NOMO-1 treated with DMSO at 0.1 percent for 48 hours (cell line): ENCODE measurements around the gene CCDC7.
"Not testable (repeated sequence)": the region's sequence is repeated elsewhere in the genome, so short reads cannot be mapped to it uniquely, and the experiment has no call there.

Experiments used
- DNase-seq: peaks from one replicate; lab custom pipeline; 2025; ENCODE audit not compliant: unreplicated experiment; lab: John Stamatoyannopoulos, UW

CCDC7 gene

DNA sequence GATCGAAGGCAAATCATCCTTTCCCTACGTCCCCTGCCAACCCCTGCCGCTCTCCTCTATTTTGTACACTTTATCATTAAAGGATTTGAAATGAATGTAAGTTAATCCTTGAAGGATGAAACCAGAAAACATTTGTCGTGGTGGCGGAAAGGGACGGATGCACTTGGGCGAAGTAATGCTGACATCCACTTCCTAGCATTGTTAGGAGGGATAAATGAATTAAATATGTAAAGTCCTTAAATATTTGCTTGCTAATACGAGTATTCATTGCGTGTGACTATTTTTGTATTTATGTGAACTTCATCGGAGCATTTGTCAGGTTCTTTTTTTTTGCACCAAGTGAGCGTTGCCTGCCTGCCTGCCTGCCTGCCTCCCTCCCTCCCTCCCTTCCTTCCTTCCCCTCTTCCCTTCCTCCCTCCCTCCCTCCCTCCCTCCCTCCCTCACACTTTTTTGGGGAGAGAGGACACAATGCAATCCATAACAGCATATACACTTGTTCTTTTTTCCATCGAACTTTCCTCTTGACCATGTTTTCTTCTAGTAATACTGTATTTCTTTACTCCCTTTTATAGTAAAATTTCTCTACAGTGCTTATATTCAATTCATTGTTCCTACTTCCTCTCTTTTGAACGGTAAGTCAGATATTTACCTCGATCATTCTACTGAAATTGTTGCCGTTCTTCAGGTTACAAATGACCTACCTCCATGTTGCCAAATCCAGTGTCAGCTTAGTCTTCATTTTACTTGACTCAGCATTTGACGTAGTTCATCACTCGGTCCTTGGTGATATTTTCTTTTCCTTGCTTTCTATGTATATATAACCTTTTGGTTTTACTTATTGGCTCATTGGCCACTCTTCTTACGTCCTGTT lies 831 bp downstream of the CCDC7 start:
- DNase-seq = peak; percentile 34

DNA sequence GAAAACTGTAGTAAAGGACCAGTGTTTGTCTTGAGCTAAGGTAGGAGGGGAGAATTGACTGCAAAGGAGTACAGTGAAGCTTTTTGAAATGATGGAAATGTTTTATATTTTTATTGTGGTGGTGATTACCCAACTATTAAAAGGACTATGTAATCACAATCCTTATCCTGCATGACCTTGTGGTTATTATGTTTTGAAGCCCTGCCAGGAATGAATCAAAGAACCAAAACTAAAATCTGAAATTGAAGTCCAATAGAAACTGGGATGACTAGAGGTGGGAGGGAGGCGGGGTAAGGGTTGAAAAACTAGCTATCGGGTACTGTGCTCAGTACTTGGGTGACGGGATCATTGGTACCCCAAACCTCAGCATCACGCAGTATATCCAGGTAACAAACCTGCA lies 8.2 kb downstream of the CCDC7 start:
- no peak for DNase-seq

DNA sequence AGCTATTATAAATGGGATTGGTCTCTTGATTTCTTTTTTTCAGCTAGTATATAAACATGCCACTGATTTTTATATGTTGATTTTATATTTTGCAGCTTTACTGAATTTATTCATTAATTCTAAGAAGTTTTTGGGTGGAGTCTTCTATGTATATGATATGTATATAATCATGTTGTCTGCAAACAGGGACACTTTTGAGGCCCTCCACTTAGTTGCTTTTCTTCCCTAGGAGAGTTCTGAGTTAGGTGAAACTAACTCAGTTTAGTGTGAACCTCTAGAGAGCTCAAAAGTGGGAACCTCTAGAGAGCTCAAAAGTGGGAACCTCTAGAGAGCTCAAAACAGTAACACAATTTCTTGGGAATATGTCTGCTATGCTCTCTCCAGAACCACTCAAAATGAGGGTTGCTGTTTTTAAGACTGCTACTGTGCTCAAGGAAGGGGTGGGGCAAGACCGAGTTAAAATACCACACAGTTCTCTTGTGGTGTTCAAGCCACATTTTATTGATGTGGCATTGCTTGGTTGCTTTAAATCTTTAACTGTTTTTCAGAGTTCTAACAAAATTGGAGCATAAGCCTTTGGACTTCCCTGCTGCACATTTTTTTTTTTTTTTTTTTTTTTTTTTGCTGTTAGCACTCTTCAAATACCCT lies 13.2 kb downstream of the CCDC7 start:
- no peak for DNase-seq

DNA sequence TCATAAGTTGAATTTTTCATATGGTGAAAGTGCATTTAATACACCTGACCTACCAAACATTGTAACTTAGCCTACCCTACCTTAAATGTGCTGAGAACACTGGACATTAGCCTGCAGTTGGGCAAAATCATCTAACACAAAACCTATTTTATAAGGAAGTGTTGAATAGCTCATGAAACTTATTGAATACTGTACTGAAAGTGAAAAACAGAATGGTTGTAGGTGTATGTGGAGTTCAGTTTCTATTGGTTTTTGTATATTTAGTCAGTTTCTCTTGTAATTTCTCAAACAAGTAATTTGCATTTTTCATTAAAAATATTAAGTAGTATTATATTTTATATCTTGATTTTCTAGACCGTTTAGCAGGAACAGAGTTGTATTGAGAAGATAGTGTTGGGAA lies 15.3 kb downstream of the CCDC7 start:
- no peak for DNase-seq

DNA sequence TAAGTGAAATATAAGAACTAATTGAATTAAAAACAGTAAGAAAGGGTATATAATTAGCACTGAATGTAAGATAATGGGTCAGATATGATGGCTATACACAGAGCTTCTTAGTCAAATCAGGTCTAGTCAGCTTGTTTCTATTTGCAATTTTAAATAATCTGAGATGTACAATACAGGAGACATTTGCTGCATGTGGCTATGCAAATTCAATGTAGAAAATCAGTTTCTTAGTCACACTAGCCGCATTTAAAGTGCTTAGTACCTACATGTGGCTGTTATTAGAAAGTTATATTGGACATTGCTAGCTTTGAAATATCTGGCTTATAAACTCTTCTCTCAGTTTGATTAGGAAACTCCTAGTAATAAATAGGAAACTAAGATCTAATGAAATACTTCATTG lies 25.3 kb downstream of the CCDC7 start:
- no peak for DNase-seq

DNA sequence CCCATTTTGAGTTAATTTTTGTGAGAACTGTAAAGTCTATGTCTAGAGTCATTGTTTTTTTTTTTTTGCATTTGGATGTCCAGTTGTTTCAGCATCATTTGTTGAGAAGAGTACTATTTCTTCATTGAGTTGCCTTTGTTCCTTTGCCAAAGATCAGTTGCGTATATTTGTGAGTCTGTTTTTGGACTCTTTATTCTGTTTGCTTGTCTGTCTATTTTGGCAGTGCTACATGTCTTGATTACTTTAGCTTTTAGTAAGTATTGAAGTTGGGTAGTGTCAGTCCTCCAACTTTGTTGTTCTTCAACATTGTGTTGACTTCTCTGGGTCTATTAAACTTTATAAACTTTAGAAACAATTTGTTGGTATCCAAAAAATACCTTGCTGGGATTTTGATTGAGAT lies 31.6 kb downstream of the CCDC7 start:
- no peak for DNase-seq

DNA sequence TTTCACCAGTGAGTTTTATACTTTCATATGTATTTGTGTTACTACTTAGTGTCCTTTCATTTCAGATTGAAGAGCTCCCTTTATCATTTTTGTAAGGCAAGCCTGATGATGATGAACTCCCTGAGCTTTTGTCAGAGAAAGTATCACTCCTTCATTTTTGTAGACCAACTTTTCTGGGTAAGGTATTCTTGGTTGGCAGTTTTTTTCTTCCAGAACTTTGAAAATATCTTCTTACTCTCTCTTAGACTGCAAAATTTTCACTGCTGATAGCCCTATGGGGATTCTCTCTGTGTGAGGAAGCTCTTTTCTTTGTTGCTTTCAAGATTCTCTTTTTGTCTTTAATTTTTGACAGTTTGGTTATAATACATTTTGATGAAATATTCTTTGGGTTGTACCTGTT lies 35.7 kb downstream of the CCDC7 start:
- DNase-seq = no peak

DNA sequence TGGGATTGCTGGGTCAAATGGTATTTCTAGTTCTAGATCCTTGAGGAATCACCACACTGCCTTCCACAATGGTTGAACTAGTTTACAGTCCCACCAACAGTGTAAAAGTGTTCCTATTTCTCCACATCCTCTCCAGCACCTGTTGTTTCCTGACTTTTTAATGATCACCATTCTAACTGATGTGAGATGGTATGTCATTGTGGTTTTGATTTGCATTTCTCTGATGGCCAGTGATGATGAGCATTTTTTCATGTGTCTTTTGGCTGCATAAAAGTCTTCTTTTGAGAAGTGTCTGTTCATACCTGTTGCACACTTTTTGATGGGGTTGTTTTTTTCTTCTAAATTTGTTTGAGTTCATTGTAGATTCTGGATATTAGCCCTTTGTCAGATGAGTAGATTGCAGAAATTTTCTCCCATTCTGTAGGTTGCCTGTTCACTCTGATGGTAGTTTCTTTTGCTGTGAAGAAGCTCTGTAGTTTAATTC lies 37.1 kb downstream of the CCDC7 start:
- not testable (repeated sequence) for DNase-seq

DNA sequence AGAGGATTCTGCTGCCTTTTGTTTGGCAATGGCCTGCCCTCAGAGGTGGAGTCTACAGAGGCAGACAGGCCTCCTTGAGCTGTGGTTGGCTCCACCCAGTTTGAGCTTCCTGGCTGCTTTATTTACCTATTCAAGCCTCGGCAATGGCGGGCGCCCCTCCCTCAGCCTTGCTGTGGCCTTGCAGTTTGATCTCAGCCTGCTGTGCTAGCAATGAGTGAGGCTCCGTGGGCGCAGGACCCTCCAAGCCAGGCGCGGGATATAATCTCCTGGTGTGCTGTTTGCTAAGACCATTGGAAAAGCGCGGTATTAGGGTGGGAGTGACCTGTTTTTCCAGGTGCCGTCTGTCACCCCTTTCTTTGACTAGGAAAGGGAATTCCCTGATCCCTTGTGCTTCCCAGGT lies 42.1 kb downstream of the CCDC7 start:
- DNase-seq = not testable (repeated sequence)

DNA sequence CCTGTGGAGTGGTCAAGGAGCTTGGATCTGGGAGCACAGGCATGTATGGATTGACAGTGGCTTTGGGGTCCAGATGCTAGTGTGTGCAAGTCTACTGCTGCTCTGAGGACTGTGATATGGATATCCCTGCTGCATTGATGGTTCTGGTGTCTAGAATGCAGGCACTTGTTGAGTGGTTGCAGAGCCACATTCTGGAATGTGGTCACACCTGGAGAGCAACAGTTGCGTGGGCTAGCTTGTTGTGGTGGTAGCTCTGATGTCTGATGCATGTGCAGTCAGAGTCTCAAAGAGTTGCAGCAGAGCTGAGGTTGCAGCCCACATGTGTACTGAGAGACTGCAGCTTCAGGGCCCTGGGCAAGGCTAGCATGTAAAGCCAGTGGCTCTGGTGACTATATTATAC lies 43.2 kb downstream of the CCDC7 start:
- no peak for DNase-seq

DNA sequence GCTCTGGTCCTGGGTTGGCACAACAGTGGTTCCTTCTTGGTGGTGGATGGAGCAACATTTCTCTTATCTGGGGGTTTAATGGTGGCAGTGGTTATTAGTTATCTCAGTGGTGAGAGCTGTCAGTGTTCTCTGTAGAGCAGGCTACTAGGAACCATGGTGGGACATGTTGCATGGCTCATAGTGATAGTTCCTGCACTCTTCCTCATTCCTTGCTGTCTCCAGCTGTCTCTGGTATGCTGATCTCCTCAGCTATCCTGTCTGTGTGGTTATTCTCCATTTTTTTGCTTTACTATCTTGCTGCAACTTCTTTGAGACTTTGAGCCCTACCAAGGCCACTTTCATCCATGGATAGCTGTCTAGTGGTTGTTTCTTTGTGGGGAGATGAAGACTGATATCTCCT lies 44.0 kb downstream of the CCDC7 start:
- DNase-seq = no peak

DNA sequence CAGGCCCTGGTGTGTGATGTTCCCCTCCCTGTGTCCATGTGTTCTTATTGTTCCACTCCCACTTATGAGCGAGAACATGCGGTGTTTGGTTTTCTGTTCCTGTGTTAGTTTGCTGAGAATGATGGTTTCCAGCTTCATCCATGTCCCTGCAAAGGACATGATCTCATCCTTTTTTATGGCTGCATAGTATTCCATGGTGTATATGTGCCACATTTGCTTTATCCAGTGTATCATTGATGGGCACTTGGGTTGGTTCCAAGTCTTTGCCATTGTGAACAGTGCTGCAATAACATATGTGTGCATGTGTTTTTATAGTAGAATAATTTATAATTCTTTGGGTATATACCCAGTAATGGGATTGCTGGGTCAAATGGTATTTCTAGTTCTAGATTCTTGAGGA lies 48.6 kb downstream of the CCDC7 start:
- DNase-seq = not testable (repeated sequence)

DNA sequence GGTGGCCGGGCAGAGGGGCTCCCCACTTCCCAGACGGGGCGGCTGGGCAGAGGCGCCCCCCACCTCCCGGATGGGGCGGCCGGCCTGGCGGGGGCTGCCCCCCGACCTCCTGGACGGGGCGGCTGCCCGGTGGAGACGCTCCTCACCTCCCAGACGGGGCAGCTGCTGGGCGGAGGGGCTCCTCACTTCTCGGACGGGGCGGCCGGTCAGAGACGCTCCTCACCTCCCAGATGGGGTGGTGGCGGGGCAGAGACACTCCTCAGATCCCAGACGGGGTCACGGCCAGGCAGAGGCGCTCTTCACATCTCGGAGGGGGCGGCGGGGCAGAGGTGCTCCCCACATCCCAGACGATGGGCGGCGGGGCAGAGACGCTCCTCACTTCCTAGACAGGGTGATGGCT lies 54.2 kb downstream of the CCDC7 start:
- not testable (repeated sequence) for DNase-seq

DNA sequence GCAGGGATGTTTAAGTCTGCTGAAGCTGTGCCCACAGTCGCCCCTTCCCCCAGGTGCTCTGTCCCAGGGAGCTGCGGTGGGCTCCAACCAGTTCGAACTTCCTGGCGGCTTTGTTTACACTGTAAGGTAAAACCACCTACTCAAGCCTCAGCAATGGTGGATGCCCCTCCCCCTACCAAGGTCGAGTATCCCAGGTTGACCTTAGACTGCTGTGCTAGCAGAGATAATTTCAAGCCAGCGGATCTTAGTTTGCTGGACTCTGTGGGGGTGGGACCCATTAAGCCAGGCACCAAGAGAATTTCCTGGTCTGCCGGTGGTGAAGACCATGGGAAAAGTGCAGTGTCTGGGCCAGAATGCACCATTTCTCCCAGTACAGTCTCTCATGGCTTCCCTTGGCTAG lies 56.0 kb downstream of the CCDC7 start:
- DNase-seq = no peak

DNA sequence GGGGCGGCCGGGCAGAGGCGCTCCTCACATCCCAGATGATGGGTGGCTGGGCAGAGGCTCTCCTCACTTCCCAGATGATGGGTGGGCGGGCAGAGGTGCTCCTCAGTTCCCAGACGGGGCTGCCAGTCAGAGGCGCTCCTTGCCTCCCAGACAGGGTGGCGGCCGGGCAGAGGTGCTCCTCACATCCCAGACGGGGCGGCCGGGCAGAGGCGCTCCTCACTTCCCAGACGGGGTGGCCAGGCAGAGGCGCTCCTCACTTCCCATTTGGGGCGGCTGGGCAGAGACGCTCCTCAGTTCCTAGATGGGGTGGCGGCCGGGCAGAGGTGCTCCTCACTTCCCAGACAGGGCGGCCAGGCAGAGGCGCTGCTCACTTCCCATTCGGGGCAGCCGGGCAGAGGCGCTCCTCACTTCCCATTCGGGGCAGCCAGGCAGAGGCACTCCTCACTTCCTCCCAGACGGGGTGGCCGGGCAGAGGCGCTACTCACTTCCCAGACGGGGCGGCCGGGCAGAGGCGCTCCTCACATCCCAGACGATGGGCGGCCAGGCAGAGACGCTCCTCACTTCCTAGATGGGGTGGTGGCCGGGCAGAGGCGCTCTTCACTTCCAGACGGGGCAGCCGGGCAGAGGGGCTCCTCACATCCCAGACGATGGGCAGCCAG lies 60.0 kb downstream of the CCDC7 start:
- not testable (repeated sequence) for DNase-seq

DNA sequence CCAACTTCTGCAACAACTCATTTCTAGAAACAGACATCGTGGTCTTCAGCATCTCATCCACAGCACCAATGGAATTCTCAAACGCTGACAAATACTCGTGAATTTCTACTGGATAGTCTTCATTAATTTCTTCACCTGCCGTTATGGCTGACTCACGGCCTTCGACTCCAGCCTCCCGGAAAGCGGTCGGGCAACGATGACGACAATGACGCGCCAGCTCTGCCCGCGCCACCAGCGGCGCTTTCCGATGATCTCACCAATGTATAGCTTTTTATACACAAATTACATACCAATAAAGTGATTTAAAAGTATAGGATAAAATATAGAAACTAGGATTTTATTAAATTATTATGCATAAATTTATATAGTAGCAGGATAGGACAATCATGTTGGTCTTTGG lies 65.7 kb downstream of the CCDC7 start:
- DNase-seq = no peak

DNA sequence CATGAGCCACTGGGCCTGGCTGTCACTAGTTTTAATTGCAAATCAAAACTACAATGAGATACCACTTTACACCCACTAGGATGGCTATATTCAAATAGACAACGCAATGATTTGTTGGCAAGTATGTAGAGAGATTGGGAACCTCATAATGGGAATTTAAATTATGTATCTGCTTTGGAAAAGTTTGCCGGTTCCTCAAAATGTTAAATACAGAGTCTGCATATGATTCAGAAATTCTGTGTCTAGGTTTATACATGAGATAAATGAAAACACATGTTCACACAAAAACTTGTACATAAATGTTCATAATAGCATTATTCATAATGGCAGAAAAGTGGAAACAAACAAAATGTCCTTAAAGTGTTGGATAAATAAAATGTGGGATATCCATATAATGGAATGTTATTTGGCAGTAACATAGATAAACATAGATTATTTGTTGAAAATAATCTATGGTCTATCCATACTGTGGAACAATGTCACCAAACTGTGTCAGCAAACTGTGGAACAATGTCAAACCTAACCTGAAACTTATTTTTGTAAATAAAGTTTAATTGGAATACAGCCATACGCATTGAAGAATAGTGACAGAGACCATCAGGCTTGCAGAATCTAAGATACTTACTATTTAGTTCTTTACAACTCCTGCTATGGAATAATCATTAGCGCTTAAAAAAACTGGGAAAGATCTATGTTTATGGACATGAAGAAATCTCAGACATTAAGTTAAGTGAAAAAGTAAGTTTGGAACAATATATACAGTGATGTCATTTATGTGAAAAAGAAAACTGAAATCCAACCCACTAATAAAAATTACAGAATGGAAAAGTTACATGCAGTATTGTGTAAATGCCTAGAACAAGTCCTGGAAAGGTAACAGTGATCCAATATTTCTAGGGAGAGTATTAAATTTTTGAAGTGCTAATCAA lies 70.9 kb downstream of the CCDC7 start:
- DNase-seq = no peak

DNA sequence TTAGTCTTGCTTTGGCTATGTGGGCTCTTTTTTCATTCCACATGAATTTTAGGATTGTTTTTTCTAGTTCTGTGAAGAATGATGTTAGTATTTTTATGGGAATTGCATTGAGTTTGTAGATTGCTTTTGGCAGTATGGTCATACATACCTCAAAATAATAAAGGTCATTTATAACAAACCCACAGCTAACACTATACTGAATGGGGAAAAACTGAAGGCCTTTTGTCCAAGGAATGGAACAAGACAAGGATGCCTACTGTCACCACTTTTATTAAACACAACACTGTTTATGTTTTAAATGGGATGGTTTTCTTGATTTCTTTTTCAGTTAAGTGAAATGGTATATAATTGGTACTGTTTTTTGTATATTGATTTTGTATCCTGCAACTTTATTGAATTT lies 84.3 kb downstream of the CCDC7 start:
- no peak for DNase-seq

DNA sequence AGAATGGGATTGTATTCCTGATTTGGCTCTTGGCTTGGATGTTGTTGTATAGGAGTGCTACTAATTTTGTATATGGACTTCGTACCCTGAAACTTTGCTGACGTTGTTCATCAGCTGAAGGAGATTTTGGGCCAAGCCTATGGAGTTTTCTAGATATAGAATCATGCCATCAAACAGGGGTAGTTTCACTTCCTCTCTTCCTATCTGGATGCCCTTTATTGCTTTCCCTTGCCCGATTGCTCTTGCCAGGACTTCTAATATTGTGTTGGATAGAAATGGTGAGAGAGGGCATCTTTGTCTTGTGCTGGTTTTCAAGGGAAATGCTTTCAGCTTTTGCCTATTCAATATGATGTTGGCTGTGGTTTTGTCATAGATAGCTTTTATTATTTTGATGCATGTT lies 92.3 kb downstream of the CCDC7 start:
- peak; percentile 31 for DNase-seq

DNA sequence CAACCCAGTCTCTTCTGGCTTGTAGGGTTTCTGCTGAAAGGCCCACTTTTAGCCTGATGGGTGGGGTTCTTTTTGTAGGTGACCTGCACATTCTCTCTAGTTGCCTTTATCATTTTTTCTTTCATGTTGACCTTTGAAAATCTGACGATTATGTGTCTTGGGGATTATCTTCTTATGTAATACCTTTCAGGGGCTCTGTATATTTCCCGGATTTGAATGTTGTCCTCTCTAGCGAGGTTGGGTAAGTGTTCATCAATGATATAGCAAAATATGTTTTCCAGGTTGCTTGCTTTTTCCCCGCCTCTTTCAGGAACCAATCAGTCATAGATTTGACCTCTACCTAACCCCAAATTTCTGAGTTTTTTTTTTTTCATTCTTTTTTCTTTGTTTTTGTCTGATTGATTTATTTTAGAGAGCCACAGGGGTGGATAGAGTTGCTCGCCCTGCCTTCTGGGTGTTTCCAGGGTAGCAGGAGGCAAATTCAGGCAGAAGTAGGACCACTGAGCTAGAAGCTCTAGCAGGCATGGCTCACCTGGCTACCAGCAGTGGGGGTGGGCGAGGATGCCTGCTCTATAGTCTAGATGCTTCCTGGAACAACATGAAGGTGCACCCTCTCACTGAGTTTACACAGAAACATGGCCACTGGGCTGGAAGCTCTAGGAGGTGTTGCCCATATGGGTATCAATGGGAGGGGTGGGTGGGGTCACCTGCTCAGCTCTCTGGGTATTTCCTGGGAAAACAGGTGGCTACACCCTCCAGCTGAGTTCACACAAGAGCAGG lies 94.9 kb downstream of the CCDC7 start:
- no peak for DNase-seq
